ENCODE data around the gene NKD1. TPM values are rescaled to one million over a fixed set of nuclear protein-coding genes. Genes with fewer than 3 reads are reported as not detected.

Gene NKD1
- total RNA-seq, 1 experiment from 2014 or later = 0.44 TPM

DNA sequence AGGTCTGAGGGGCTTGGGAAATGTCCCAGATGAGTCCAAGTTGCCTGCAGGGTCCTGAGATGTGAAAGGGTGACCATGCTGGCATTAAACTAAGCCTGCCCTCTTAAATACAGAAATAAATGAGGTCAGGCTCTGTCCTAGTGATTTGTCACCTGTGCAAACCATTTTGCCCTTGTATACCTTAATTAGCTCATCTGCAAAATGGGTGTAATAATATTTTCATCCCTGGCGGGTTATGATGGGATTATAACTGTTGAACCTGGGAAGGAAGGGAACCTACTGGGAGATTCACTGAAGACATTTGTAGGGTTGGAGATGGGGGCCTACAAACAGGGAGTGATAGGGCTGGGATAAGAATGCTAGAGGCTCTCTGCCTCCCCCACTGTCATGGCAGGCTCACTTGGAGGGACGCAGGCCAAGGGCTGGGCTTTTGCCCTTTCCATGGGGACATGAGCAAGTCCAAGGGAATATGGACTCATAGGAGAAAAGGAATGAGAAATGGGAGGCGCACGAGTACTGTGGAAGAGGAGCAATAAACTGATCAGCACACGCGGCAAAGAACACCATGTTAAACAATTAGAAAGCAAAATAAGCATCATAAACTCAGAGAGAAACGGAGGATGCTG is 4.4 kb downstream of the NKD1 start:
- H3K36me3 ChIP-seq (ENCODE audit: low read depth) = no peaks in the 10 kb centered on the region
- no peak for DNase-seq
- TF ChIP-seq, protein P1, sequence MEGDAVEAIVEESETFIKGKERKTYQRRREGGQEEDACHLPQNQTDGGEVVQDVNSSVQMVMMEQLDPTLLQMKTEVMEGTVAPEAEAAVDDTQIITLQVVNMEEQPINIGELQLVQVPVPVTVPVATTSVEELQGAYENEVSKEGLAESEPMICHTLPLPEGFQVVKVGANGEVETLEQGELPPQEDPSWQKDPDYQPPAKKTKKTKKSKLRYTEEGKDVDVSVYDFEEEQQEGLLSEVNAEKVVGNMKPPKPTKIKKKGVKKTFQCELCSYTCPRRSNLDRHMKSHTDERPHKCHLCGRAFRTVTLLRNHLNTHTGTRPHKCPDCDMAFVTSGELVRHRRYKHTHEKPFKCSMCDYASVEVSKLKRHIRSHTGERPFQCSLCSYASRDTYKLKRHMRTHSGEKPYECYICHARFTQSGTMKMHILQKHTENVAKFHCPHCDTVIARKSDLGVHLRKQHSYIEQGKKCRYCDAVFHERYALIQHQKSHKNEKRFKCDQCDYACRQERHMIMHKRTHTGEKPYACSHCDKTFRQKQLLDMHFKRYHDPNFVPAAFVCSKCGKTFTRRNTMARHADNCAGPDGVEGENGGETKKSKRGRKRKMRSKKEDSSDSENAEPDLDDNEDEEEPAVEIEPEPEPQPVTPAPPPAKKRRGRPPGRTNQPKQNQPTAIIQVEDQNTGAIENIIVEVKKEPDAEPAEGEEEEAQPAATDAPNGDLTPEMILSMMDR (conservative IDR thresholded peaks at IDR 0.05) = no peak
- no peak for TF ChIP-seq EZH2 (IDR thresholded peaks at IDR 0.05; ENCODE audit: low read depth)
- no peaks in the 10 kb centered on the region for H4K20me1 ChIP-seq (ENCODE audit: insufficient read depth)
- intact Hi-C loops (cut with micrococcal nuclease; ENCODE audit: unreplicated experiment) = no loop called here
- H2AFZ ChIP-seq = no peak overlapping the region
- H3K27ac ChIP-seq = no peak overlapping the region
- H3K4me1 ChIP-seq (replicated peaks; ENCODE audit: insufficient read depth) = no peaks in the 10 kb centered on the region
- no peaks in the 10 kb centered on the region for H3K79me2 ChIP-seq (ENCODE audit: low read depth)
- H3F3A ChIP-seq (ENCODE audit: insufficient read depth, low read depth) = no peaks in the 10 kb centered on the region
- POLR2A ChIA-PET (ENCODE audit: unreplicated experiment) = interaction anchor here (0.6 to 0.7 kb wide), 2 partner anchors 93 to 380 kb away, joined by 5 to 7 read pairs; no protein-coding TSS in a partner anchor
- H3K4me2 ChIP-seq = no peak overlapping the region
- no TSS peak for BruUV-seq (replicated peaks)
- no peaks in the 10 kb centered on the region for H3K9me2 ChIP-seq (ENCODE audit: insufficient read depth)
- H3K27me3 ChIP-seq (ENCODE audit: insufficient read depth, low read depth) = no peaks in the 10 kb centered on the region
- CTCF ChIA-PET = no interaction called here
- no peak overlapping the region for H3K4me3 ChIP-seq
- H3K9me3 ChIP-seq (ENCODE audit: insufficient read depth, low read depth) = no peaks in the 10 kb centered on the region

DNA sequence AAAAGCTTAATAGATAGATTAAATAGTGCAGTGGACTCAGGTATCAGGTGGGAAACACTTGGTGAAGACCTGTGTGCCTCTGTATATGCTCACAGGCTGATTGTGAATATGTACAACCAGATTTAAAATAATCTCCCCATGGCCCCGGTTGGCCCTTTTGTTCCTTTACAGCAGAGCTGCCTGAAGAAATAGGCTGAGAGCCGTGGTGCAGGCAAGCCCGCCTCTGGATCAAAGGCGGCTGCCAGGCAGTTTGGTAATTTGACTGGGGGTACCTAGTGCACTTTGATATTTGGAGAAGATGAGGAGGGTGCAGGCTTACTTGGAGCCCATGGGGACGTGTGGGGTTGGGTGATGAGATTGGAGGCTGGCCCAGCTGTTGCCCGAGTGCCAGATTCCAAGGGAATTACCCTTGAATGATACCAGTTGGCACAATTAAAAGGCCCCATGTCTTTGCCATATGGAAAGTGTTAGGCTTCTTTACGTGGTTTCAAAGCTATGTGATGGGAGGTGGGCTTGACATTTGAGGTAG is 5.0 kb downstream of the NKD1 start:
- Histone ChIP-seq H3K4me2 (no peak overlapping the region), H3K4me3 (no peak overlapping the region), H3K27me3 (ENCODE audit: insufficient read depth, low read depth) (no peaks in the 10 kb centered on the region), H3K9me2 (ENCODE audit: insufficient read depth) (no peaks in the 10 kb centered on the region), H2AFZ (no peak overlapping the region), H3K27ac (no peak overlapping the region), H4K20me1 (ENCODE audit: insufficient read depth) (no peaks in the 10 kb centered on the region), H3F3A (ENCODE audit: insufficient read depth, low read depth) (no peaks in the 10 kb centered on the region), H3K79me2 (ENCODE audit: low read depth) (no peaks in the 10 kb centered on the region), H3K36me3 (ENCODE audit: low read depth) (no peaks in the 10 kb centered on the region), H3K9me3 (ENCODE audit: insufficient read depth, low read depth) (no peaks in the 10 kb centered on the region), H3K4me1 (replicated peaks; ENCODE audit: insufficient read depth) (no peaks in the 10 kb centered on the region)
- intact Hi-C loops (cut with micrococcal nuclease; ENCODE audit: unreplicated experiment) = no loop called here
- ChIA-PET POLR2A (ENCODE audit: unreplicated experiment) (interaction anchor here (0.6 to 0.7 kb wide), 2 partner anchors 93 to 381 kb away, joined by 5 to 7 read pairs; no protein-coding TSS in a partner anchor), CTCF (no interaction called here)
- no peak for DNase-seq
- no peak for TF ChIP-seq EZH2 (IDR thresholded peaks at IDR 0.05; ENCODE audit: low read depth)
- TF ChIP-seq, protein P1 (conservative IDR thresholded peaks at IDR 0.05) = no peak
- no TSS peak for BruUV-seq (replicated peaks)

DNA sequence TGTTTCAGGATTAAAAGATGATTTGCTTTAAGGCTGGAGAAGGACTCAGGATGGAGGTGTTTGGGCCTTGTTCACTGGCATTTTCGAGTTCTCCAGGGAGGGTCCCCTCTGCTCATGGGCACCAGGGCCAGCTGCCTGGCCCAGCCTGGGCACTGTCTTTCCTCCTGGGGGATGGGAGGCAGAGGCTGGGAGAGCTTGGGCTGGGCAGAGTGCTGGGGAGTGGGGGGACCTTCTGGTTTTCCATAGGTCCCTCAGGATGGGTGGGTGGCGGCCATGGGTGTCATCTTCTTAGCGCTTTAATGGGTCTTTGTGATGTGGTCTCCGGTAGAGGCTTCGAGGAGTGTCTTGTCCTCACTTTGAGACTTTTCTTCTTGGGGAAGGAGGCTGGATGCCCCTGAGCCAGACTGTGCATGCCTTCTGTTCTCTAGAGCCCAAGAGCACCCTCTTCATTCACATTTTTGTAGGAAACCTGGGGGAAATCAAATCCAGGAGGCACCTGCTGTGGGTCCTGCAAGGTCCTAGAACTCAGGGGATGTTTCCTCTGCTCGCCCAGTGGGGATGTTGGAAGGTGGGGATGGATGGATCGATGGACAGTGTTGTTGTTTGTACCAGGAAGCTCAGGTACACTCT is 5.7 kb downstream of the NKD1 start:
- TF ChIP-seq, protein P1 (conservative IDR thresholded peaks at IDR 0.05) = no peak
- no peak for TF ChIP-seq EZH2 (IDR thresholded peaks at IDR 0.05; ENCODE audit: low read depth)
- no peak overlapping the region for H3K4me3 ChIP-seq
- H3K79me2 ChIP-seq (ENCODE audit: low read depth) = no peaks in the 10 kb centered on the region
- no peaks in the 10 kb centered on the region for H3K27me3 ChIP-seq (ENCODE audit: insufficient read depth, low read depth)
- H4K20me1 ChIP-seq (ENCODE audit: insufficient read depth) = no peaks in the 10 kb centered on the region
- no TSS peak for BruUV-seq (replicated peaks)
- no peaks in the 10 kb centered on the region for H3K4me1 ChIP-seq (replicated peaks; ENCODE audit: insufficient read depth)
- no peak overlapping the region for H2AFZ ChIP-seq
- DNase-seq = no peak
- H3K9me3 ChIP-seq (ENCODE audit: insufficient read depth, low read depth) = no peaks in the 10 kb centered on the region
- no peaks in the 10 kb centered on the region for H3K36me3 ChIP-seq (ENCODE audit: low read depth)
- ChIA-PET POLR2A (ENCODE audit: unreplicated experiment) (no interaction called here), CTCF (no interaction called here)
- no peak overlapping the region for H3K4me2 ChIP-seq
- H3K27ac ChIP-seq = no peak overlapping the region
- no peaks in the 10 kb centered on the region for H3K9me2 ChIP-seq (ENCODE audit: insufficient read depth)
- H3F3A ChIP-seq (ENCODE audit: insufficient read depth, low read depth) = no peaks in the 10 kb centered on the region
- intact Hi-C loops (cut with micrococcal nuclease; ENCODE audit: unreplicated experiment) = no loop called here
